ENCODE measurements around the gene ZNF280C. TPM values are rescaled to one million over a fixed set of nuclear protein-coding genes. Genes with fewer than 3 reads are reported as not detected.
A peak's percentile ranks its signal among the peaks of the same experiment; 100 is the strongest.
"Not testable (repeated sequence)": the region's sequence is repeated elsewhere in the genome, so short reads cannot be mapped to it uniquely, and the experiment has no call there.

The ZNF280C gene, protein sequence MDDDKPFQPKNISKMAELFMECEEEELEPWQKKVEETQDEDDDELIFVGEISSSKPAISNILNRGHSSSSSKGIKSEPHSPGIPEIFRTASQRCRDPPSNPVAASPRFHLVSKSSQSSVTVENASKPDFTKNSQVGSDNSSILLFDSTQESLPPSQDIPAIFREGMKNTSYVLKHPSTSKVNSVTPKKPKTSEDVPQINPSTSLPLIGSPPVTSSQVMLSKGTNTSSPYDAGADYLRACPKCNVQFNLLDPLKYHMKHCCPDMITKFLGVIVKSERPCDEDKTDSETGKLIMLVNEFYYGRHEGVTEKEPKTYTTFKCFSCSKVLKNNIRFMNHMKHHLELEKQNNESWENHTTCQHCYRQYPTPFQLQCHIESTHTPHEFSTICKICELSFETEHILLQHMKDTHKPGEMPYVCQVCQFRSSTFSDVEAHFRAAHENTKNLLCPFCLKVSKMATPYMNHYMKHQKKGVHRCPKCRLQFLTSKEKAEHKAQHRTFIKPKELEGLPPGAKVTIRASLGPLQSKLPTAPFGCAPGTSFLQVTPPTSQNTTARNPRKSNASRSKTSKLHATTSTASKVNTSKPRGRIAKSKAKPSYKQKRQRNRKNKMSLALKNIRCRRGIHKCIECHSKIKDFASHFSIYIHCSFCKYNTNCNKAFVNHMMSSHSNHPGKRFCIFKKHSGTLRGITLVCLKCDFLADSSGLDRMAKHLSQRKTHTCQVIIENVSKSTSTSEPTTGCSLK
- 7.6 and 8.8 TPM in 2 replicates for total RNA-seq (2014; rRNA removed; shearing (Covaris generic))

DNA sequence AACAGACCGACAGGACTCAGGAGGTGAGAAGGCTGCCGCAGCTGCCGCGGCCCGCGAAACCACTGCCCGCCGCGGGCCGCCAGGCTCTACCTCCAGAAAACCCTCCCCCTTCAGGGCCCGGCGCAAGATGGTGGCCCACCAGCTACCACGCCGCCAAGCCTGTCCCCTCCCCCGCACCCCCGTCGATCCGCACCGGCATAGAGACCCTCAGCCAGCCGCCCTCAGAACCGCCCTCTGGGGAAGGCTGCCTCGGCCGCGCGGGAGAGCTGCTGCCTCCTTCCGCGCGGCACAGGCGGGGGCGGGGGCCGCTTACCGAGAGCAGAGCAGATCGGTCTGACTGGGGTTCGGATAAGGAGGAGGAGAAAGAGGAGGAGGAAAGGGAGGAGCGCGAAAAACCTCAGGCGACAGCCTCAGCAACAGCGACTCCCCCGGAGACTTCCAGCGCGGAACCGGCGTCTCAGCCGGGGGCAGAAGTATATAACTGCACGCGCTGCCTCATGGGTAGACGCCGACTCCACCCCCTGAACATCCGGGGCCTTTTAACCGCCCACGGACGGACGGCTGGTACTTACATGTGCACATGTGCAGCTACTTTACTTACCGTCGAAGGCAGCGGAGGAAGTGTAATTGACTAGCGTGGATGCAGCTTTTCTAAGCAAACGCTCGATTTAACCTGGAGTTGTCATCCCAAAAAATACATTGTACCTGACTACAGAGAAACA lies at the start of gene ZNF280C:
Gene ZNF280C, minus strand, starts transcription at position 451 of the 722 bp plus-strand sequence. CDS start 8,450 bp downstream, outside the sequence.
- peak; percentile 82 for DNase-seq (ENCODE audit: low spot score)
- in situ Hi-C loops (cut with HindIII; ENCODE audit: low sequenced_read_pairs), result no loop called here

DNA sequence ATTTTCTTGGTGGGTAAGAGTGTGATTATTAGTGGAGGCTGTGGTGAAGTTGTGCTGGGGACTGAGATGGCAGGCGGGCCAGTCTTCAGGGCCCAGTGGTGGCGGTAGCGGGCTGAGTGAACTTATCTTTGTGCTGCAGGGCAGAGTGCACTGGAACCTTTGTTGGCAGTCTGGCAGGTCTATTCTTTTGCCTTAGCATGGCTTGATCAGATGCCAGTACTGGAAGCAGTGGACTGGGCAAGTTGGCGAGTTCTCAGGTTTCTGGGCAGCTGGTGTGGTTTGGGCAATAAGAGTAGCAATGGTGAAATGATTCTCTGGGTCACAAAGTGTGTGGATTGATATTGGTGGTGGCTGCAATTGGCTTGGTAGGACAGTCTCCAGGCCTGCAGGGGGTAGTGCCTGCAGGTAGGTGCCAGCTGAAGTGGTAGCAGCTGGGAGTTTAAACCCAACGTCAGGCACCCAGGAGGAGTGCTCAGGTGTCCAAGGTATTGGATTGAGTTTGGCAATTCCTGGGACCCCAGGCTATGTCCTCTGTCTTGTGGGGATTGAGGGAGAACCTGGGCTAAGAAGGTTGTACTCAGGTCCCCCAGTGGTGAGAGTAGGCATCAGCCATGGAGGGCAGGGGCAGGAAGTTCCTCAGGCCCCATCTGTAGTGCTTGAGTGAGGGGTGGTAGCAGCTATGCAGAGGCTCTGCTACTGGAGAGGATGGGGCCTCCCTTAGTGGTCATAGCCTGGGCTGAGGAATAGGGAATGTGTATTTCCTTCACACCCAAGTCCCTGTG lies 36.1 kb upstream of the ZNF280C start:
- in situ Hi-C loops (cut with HindIII; ENCODE audit: low sequenced_read_pairs), result no loop called here
- DNase-seq (ENCODE audit: low spot score), result no peak

DNA sequence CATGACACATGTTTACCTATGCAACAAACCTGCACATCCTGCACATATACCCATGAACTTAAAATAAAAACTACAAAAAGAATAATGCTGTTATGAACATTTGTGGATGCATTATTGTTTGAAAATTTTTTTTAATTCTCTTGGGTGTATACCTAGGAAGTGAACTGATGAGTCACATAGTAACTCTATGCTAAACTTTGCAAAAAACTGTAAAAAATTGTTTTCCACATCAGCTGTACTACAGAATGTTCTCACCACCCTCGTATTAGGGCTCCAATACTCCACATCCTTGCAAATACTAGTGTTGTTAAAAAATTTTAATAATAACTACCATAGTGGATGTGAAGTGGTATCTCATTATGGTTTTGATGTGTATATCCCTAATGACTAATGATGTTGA lies 33.3 kb upstream of the ZNF280C start:
- in situ Hi-C loops (cut with HindIII; ENCODE audit: low sequenced_read_pairs), result no loop called here
- no peak for DNase-seq (ENCODE audit: low spot score)

DNA sequence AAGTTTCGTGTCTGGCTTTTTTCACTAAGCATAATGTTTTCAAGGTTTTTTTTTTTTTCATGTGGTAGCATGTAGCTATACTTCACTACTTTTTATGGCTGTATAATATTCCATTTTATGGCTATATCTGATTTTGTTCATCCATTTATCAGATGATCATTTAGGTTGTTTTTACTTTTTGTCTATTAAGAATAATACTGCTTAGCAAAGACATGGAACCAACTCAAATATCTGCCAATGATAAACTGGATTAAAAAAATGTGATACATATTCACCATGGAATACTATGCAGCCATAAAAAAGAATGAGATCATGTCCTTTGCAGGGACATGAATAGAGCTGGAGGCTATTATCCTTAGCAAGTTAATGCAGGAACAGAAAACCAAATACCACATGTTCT lies 32.7 kb upstream of the ZNF280C start:
- DNase-seq (ENCODE audit: low spot score), result no peak
- in situ Hi-C loops (cut with HindIII; ENCODE audit: low sequenced_read_pairs), result no loop called here

DNA sequence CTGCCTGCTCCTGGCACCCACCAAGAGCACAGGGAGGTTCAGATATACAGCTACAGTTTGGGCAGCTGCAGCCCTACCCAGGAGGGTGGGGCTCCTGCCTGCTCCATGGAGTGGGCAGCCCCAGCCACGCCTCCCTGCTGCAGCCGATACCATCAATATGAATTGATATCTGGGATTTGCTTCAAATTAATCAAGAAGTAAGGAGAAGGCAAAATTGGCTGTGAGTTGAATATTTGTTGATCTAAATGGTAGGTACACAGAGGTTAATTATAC lies 31.2 kb upstream of the ZNF280C start:
- DNase-seq (ENCODE audit: low spot score), result no peak
- in situ Hi-C loops (cut with HindIII; ENCODE audit: low sequenced_read_pairs), result no loop called here

DNA sequence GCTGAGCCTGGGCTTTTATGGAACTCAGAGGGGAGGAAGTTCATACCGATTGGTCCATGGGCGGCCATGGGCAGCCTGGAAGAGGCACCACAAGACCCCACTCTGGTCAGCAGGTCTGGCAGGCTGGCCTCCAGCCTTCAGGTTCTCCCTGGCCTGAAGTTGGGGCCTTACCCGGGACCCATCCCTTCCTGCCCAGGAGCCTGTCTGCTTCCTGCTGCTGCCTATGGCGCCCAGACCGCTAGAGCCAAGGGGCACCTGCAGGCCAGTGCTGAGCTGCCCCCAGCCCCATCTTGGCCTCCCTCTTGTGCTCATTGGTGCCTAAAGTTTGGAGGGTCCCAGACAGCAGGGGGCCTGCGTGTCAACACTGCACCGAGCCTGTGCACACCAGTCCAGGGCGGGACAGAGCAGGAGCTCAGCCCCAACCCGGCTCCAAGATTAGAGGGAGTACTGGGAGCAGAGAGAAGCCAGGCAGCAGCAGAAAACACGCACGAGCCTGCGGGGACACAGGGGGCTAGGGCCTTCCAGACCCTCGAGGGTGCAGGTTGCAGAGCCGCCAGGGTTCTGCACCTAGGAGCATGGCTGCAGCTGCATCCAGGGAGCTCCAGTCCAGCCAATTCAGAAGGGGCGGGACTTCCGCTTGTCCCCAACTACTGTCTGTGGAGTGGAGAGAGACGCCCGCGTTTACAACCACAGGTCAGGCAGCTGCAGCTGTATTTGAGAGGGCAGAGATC lies 30.7 kb upstream of the ZNF280C start:
- in situ Hi-C loops (cut with HindIII; ENCODE audit: low sequenced_read_pairs), result no loop called here
- no peak for DNase-seq (ENCODE audit: low spot score)

DNA sequence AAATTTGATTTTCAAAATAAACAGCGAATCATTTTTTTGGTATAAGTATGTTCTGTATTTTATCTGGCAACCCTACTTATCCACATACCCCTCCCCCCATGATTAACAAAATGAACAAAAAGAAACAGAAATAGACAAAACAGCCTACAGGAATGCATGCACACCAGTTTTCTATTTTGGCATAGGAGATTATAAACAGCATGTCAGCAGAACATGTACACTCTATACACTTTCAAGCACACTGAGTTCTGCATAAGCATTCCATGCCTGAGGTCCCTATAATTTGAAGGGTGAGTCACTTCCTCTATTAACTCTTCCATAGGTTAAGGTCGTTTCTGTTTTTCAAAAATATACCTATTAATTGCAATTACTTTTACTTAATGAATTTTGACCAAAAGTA lies 28.0 kb upstream of the ZNF280C start:
- in situ Hi-C loops (cut with HindIII; ENCODE audit: low sequenced_read_pairs), result no loop called here
- DNase-seq (ENCODE audit: low spot score), result no peak

DNA sequence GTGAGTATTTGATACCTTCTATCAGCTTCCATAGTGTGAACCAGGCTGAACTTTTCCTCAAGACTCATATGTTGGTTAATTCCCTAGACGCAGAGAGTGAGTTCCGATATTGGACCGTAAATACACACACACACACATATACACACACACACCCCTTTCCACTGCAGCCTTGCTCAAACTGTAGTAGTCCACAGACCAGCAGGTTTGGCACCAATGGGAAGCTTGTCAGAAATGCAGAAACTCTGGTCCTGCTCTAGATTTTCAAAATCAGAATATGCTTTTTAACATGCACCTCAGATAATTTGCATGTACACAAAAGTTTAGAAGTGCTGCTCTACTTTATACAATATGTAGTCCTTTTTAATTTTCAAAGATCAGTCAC lies 27.6 kb upstream of the ZNF280C start:
- no peak for DNase-seq (ENCODE audit: low spot score)
- in situ Hi-C loops (cut with HindIII; ENCODE audit: low sequenced_read_pairs), result no loop called here

DNA sequence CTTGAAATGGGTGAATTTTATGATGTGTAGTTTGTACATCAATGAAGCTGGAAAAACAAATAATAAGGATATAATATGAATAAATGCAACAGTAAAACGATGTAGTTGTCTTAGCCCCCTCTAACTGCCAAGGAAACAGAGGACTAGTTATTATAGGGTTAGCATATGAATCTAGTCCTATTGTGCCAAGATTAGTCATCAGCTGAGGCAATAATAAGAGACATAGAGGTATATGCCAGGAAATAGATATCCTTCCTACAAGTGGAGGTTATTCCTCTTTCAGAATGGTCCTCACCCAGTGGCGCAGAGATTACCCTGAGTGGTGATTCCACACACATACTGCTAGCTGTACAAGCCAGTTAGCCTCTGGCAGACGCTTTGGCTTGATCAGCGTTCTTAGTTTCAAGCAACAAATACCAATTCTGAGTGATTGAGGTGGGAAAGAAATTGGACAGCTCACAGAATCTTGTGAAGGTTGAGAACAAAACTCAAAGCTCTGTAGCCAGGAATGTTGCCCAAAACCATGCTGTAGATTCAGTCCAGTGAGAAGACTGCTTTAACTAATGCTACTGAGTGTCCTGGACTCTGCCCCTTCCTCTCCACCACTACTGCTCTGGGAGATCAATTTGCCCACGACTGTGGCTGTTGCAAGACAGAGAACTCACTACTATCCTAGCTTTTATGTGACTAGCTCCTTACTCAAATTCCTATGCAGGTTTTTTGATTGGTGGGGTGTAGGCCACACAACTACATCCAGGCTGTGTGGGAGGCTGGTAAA lies 27.0 kb upstream of the ZNF280C start:
- no peak for DNase-seq (ENCODE audit: low spot score)
- in situ Hi-C loops (cut with HindIII; ENCODE audit: low sequenced_read_pairs), result no loop called here

DNA sequence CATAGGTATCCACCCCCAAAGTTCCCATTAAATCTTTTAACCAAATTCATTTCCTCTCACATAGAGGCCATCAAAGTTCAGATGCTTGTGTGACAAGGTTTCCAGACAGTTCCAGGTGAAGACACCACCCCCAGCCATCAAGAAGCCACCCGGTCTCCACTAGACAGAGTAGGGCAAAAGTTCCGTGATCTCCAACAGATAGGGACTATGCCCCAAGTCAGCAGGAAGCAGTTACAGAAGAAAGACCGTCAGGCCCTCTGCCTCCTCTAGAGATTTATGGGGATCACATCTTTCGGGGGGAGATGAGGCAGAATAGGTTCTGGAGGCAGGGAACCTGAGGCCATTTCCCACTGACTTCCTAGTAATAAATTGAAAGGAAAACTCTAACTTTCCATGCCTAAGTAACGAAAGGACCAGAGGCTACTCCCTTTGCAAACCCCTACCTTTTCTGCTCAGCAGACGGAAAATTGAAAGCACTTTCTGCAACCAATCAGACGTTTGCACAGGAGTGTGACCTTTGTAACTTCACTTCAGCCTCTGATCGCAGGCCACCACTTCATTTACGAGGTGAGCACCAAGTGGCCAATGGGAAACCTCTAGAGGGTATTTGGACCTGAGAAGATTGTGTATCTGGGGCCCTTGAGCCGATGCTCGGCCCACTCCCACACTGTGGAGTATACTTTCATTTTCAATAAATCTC lies 18.5 kb upstream of the ZNF280C start:
- in situ Hi-C loops (cut with HindIII; ENCODE audit: low sequenced_read_pairs), result no loop called here

DNA sequence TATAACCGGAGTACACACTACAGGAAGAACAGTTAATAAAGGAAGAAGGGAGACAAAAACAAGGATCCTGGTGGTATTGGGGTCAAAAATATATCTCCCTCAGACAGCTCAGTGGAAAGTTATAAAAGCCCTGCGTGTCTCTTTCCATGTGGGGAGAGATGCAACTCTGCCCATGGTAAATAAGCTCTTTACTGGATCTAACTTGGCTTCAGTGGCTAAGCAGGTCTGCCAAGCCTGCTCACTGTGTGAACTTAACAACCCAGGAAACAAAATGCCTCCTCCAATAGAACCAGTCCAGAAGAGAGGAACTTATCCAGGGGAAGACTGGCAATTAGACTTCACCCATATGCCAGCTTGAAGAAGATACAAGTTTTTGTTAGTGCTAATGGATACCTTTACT lies 17.0 kb upstream of the ZNF280C start:
- no peak for DNase-seq (ENCODE audit: low spot score)
- in situ Hi-C loops (cut with HindIII; ENCODE audit: low sequenced_read_pairs), result no loop called here

More for the DNA sequence above, 18.5 kb upstream of the ZNF280C start:
- no peak for DNase-seq (ENCODE audit: low spot score)

DNA sequence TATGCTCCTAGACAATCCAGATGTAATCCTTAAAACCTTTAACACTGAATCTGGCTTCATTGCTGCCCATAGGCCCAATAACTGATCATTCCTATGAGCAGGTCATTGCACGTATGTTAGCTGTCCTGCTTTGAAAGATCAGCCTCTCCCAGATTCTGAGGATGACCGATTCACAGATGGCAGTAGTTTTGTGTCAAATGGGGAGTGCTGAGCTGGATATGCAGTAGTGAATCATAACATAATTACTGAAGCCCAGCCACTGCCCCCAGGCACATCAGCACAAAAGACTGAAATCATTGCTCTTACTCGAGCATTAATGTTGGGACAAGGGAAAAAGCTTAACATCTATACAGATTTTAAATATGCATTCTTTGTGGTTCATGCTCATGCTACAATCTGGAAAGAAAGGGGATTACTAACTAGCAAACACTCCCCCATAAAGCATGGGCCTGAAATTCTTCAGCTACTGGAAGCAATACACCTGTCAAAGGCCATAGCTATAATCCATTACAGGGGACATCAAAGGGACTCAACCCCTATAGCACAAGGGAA lies 16.4 kb upstream of the ZNF280C start:
- in situ Hi-C loops (cut with HindIII; ENCODE audit: low sequenced_read_pairs), result no loop called here
- DNase-seq (ENCODE audit: low spot score), result no peak

DNA sequence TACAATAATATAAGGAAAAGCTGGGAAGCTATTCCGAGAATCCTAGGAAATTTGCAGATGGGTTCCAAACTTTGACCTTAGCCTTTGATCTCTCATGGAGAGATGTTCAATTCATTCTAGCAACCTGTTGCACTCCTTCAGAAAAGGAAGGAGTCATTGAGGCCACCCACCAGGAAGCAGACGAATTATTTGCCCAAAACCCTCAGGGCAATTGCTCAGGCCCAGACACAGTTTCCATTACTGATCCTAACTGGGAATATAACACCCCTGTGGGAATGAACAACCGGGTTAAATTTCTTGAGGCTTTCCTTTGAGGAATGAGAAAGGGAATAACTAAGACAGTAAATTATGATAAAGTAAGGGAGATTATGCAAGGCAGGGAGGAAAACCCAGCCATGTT lies 13.5 kb upstream of the ZNF280C start:
- no peak for DNase-seq (ENCODE audit: low spot score)
- in situ Hi-C loops (cut with HindIII; ENCODE audit: low sequenced_read_pairs), result no loop called here

DNA sequence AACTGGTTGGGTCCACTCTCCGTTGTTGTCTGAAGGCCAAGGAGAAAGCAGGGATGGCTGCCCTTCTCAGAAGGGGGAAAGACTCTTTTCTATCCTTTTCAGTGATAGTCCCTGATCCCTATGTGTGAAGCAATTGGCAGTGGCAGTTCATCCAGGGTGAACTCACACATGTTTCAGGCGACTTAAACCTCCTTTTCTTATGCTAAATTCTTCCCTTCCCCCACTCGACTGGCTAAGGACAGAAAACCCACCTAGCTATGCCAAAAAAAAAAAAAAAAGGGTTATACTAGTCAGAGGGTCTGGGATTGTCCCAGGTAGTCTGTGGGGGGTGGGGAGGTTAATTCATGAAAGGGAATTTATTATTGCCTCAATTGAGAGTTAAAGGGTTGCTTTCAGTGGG lies 12.2 kb upstream of the ZNF280C start:
- no peak for DNase-seq (ENCODE audit: low spot score)
- in situ Hi-C loops (cut with HindIII; ENCODE audit: low sequenced_read_pairs), result no loop called here

DNA sequence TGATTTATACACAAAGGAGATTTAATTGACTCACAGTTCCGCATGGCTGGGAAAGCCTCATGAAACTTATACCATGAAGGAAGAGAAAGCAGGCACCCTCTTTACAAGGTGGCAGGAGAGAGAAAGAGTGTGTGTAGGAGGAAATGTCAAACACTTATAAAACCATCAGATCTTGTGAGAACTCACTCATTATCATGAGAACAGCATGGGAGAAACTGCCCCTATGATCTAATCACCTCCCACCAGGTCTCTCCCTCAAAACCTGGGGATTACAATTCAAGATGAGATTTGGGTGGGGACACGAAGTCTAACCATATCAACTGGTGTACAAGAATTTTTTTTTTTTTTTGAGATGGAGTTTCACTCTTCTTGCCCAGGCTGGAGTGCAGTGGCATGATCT lies 3.6 kb upstream of the ZNF280C start:
- DNase-seq (ENCODE audit: low spot score); in situ Hi-C loops (cut with HindIII; ENCODE audit: low sequenced_read_pairs): not testable (repeated sequence)

DNA sequence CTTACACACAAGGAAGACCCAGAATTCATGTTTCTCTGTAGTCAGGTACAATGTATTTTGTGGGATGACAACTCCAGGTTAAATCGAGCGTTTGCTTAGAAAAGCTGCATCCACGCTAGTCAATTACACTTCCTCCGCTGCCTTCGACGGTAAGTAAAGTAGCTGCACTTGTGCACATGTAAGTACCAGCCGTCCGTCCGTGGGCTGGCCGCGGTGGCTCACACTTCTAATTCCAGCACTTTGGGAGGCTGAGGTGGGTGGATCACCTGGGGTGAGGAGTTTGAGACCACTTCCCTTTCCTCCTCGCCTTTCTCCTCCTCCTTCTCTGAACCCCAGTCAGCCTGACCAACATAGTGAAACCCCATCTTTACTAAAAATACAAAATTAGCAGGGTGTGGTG lies 692 bp upstream of the ZNF280C start:
- in situ Hi-C loops (cut with HindIII; ENCODE audit: low sequenced_read_pairs); DNase-seq (ENCODE audit: low spot score): not testable (repeated sequence)

DNA sequence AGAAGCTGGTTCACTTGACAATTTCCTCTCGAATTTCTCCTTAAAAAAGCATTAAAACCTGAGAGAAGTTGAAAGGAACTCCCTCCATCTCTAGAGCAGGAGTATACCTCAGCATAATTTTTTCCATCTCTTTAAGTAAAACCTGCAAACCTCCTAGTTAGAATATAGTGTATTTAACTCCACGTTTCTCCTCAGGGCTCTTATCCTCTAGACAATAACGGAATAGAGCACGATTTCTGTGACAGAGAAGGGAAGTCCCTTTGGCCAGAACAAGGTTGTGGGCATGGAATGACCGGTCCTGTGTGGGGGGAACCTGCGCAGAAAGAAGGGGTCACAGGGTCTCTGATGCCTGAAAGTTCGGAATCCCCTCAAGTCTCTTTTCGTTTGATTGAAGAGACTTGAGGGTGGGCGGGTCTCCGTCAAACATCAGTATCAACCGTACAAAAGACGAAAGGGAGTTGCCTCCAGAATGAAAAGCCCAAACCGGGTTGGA lies 697 bp downstream of the ZNF280C start:
- DNase-seq (ENCODE audit: low spot score), result peak; percentile 23
- in situ Hi-C loops (cut with HindIII; ENCODE audit: low sequenced_read_pairs), result no loop called here

Data from G401 (cell line).